ENCODE results near the gene SFPQ. TPM values are rescaled to one million over a fixed set of nuclear protein-coding genes. Genes with fewer than 3 reads are reported as not detected.

Gene SFPQ
- total and polyA plus RNA-seq, 4 donors = 116 to 269 (median 210) TPM

GRCh38 chr1:35186239-35186638 lies 6.7 kb downstream of the SFPQ start:
- TF ChIP-seq CTCF (IDR thresholded peaks at IDR 0.05; ENCODE audit: control extremely low read depth, extremely low read depth) = no peak
- Histone ChIP-seq H3K27ac (ENCODE audit: low read depth in 1 of 2, low read length in 1 of 2) (no peak overlapping the region), H3K4me3 (no peak overlapping the region), H3K9ac (ENCODE audit: insufficient read depth in 1 of 2, low read length in 2 of 2) (peak overlapping the region in 1 of 2 donors; percentile 36), H3K4me1 (ENCODE audit: control insufficient read depth in 5 of 5, insufficient read depth in 5 of 5, low read length in 5 of 5) (peaks cover 7 to 40% (median 22%) of the 10 kb centered on the region in 5 donors), H3K27me3 (ENCODE audit: control insufficient read depth in 3 of 3, insufficient read depth in 3 of 3, low read length in 2 of 3) (no peaks in the 10 kb centered on the region), H3K36me3 (ENCODE audit: control insufficient read depth in 4 of 4, insufficient read depth in 4 of 4, low read length in 4 of 4) (peaks cover 30 to 91% (median 65%) of the 10 kb centered on the region in 4 donors), H3K9me3 (ENCODE audit: control insufficient read depth in 4 of 4, insufficient read depth in 3 of 4, low read length in 3 of 4) (no peaks in the 10 kb centered on the region)
- WGBS, 2 donors = 58 to 73% methylated on average over 4 of the region's 4 CpGs
- DNase-seq (no peak), ATAC-seq (ENCODE audit: insufficient read depth, low FRiP score) (no peak)

GRCh38 chr1:35185200-35185599 lies 7.7 kb downstream of the SFPQ start:
- no peak for TF ChIP-seq CTCF (IDR thresholded peaks at IDR 0.05; ENCODE audit: control extremely low read depth, extremely low read depth)
- H3K27ac ChIP-seq (ENCODE audit: low read depth in 1 of 2, low read length in 1 of 2) = no peak overlapping the region
- no peaks in the 10 kb centered on the region for H3K27me3 ChIP-seq (ENCODE audit: control insufficient read depth in 3 of 3, insufficient read depth in 3 of 3, low read length in 2 of 3)
- no peak overlapping the region for H3K9ac ChIP-seq (ENCODE audit: insufficient read depth in 1 of 2, low read length in 2 of 2)
- H3K9me3 ChIP-seq (ENCODE audit: control insufficient read depth in 4 of 4, insufficient read depth in 3 of 4, low read length in 3 of 4) = no peaks in the 10 kb centered on the region
- DNase-seq = no peak
- H3K4me1 ChIP-seq (ENCODE audit: control insufficient read depth in 5 of 5, insufficient read depth in 5 of 5, low read length in 5 of 5) = peaks cover 7 to 35% (median 28%) of the 10 kb centered on the region in 5 donors
- H3K4me3 ChIP-seq = no peak overlapping the region
- no peak for ATAC-seq (ENCODE audit: insufficient read depth, low FRiP score)
- WGBS, 2 donors = 72 to 79% methylated on average over 5 of the region's 5 CpGs
- peaks cover 33 to 89% (median 70%) of the 10 kb centered on the region in 4 donors for H3K36me3 ChIP-seq (ENCODE audit: control insufficient read depth in 4 of 4, insufficient read depth in 4 of 4, low read length in 4 of 4)

GRCh38 chr1:35184495-35185199 lies 8.3 kb downstream of the SFPQ start:
- no peak overlapping the region for H3K9ac ChIP-seq (ENCODE audit: insufficient read depth in 1 of 2, low read length in 2 of 2)
- no peaks in the 10 kb centered on the region for H3K27me3 ChIP-seq (ENCODE audit: control insufficient read depth in 3 of 3, insufficient read depth in 3 of 3, low read length in 2 of 3)
- ATAC-seq (ENCODE audit: insufficient read depth, low FRiP score) (no peak), DNase-seq (no peak)
- H3K4me3 ChIP-seq = no peak overlapping the region
- TF ChIP-seq CTCF (IDR thresholded peaks at IDR 0.05; ENCODE audit: control extremely low read depth, extremely low read depth) = no peak
- peaks cover 6 to 30% (median 23%) of the 10 kb centered on the region in 5 donors for H3K4me1 ChIP-seq (ENCODE audit: control insufficient read depth in 5 of 5, insufficient read depth in 5 of 5, low read length in 5 of 5)
- H3K27ac ChIP-seq (ENCODE audit: low read depth in 1 of 2, low read length in 1 of 2) = no peak overlapping the region
- no peaks in the 10 kb centered on the region for H3K9me3 ChIP-seq (ENCODE audit: control insufficient read depth in 4 of 4, insufficient read depth in 3 of 4, low read length in 3 of 4)
- H3K36me3 ChIP-seq (ENCODE audit: control insufficient read depth in 4 of 4, insufficient read depth in 4 of 4, low read length in 4 of 4) = peaks cover 30 to 89% (median 74%) of the 10 kb centered on the region in 4 donors
- 83 to 86% methylated on average over 12 of the region's 12 CpGs for WGBS, 2 donors

Data from lung (tissue), 12 donors.